Measurements from ENCODE around the gene AIM2.
"Not testable (repeated sequence)": the region's sequence is repeated elsewhere in the genome, so short reads cannot be mapped to it uniquely, and the experiment has no call there.

The AIM2 gene

GRCh38 chr1:159079525-159079924 lies 3.0 kb upstream of the AIM2 start:
- DNase-seq (ENCODE audit: low read depth in 3 of 3) = no peak

GRCh38 chr1:159077120-159077961 lies 775 bp upstream of the AIM2 start:
- peak; percentile 93 to 97 (median 97) for DNase-seq (ENCODE audit: low read depth in 3 of 3)

DNA sequence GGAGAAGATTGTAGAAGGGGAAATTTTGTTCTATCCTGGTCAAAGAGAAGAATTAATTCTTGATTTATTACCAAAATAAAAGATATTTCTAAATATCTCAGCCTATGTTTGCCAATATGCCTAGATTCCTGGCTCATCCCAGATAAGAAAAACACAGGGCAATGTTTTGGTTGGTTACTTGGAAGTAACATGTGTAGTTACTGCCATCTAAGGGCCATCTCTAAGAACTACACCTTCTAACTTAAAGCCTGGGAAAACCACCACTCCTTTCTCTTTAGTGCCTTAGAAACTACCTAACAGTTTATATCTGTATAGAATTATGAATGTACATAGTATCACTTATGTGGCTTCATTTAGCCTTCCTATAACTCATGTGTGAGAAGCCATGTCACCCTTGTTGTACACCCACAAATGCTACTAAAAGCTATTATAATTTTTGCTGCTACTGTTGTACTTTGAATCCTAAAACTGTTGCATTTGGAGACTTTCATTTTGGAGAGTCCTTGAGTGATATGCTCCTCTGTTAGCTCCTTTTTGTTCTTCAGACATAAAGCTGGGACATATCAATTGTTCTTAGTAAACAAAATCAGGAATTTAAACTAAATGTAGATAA lies 4.5 kb downstream of the AIM2 start:
- no peak for DNase-seq (ENCODE audit: low read depth in 3 of 3)

GRCh38 chr1:159068886-159069285 lies 7.7 kb downstream of the AIM2 start:
- no peak for DNase-seq (ENCODE audit: low read depth in 3 of 3)

GRCh38 chr1:159067699-159068621 lies 8.6 kb downstream of the AIM2 start:
- no peak for DNase-seq (ENCODE audit: low read depth in 3 of 3)

DNA sequence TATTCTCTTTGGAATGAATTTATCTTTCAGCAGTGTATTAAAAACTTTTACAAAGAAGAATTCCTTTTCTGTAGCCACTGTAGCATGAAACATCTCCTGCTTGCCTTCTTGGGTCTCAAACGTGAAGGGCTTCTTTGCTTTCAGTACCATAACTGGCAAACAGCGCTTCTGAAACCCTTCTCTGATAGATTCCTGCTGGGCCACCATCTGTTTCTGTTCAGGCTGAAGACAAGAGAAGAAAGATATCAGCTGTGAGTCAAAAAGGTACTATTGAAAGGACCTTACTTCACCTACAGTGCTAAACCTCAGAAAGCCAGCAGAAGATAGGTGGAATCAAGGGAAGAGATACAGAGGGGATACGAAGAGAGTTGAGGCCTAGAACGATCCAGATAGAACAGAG lies 10.5 kb downstream of the AIM2 start:
- no peak for DNase-seq (ENCODE audit: low read depth in 3 of 3)

- DNase-seq (ENCODE audit: low read depth in 3 of 3) = no peak
Measured at GRCh38 chr1:159065106-159065505, 11.5 kb downstream of the AIM2 start.

GRCh38 chr1:159058751-159059150 lies 17.8 kb downstream of the AIM2 start:
- DNase-seq (ENCODE audit: low read depth in 3 of 3) = no peak

DNA sequence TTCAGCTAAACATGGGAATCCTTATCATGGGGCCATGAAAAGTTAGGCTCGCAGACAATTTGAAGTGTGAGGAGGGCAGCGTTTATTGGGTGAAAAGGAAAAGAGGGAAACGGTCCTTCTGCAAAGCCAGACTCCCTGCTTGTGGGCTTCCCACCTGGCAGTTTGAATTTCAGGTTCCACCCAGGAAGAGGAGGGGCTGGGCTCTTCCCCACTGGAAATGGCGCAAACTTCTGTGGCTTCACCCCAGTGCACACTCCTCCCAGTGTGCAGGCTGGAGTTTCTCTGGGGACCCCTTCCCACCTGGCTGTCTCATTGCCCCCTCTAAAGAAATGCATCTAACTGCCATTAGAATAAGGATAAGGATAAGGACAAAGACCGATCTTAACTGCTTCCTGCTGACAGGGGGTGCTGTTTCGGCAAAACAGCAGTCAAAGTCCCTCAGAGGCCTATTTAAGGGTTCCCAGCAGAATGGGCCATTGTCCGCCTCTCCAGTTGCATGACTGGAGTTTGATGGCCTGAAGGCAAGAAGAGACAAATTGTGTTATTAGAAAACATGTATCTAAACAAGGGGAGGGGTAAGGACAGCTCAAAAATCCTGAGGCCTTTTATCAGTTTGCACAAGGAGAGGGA lies 20.4 kb downstream of the AIM2 start:
- DNase-seq (ENCODE audit: low read depth in 3 of 3) = no peak

- no peak for DNase-seq (ENCODE audit: low read depth in 3 of 3)
Measured at GRCh38 chr1:159055181-159055641, 21.4 kb downstream of the AIM2 start.

- no peak for DNase-seq (ENCODE audit: low read depth in 3 of 3)
Measured at GRCh38 chr1:159054427-159054826, 22.1 kb downstream of the AIM2 start.

- no peak for DNase-seq (ENCODE audit: low read depth in 3 of 3)
Measured at GRCh38 chr1:159051436-159051835, 25.1 kb downstream of the AIM2 start.

DNA sequence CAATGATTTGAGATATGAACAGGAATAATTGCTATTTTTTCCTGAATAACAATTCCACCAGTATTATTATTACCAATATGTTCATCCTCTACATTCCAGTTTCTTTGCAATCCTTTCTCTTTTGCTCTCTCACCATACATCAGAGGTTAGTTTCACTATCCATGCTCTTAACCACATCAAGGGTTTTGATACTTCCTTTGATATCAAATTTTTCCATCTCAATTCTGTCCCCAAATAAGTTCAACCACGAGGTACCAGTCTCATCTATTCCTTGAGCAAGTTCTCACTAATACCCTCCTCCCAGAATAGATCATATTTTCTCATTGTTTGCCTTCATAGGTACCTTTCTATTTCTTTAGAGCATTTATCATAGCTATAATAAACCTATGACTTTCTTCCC lies 30.1 kb downstream of the AIM2 start:
- not testable (repeated sequence) for DNase-seq (ENCODE audit: low read depth in 3 of 3)

DNA sequence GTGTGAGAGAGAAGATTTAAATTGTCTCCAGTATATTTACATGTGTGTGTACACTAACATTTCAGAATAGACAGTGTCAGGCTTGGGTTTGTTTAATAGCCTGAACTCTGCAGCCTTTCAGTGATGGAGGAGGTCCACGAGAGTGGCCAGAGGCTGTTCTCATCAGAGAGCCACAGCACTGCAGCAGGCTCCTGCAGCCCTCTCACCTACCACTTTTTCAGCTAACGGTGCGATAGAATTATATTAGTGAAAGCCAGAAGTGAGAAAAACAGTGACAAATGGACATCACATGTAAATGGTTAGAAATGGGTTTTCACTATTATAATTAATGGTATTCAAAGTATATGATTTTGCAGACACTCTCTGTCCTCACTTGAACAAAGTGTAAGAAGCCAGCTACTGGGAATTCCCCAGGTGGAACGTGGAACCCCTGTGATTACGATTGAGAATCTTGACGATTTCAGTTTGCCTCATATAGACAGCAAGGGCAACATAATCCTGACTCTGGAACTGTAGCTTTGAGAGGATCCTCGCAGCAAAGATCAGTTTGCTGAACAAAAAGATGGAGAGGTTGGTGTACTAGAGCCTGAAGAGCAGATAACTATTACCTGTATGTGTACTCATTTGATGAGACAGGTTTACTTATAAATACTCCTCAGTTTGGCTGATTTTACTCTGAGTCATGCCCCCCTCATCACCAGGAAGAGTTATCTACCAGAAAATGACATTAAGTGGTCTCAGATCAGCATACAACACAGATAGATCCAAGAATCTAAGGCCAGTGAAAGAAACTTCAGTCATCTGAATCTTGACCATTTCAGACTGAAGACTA lies 35.5 kb downstream of the AIM2 start:
- no peak for DNase-seq (ENCODE audit: low read depth in 3 of 3)

GRCh38 chr1:159040206-159040605 lies 36.4 kb downstream of the AIM2 start:
- no peak for DNase-seq (ENCODE audit: low read depth in 3 of 3)

- no peak for DNase-seq (ENCODE audit: low read depth in 3 of 3)
Measured at GRCh38 chr1:159030877-159031447, 45.6 kb downstream of the AIM2 start.

- DNase-seq (ENCODE audit: low read depth in 3 of 3) = no peak
Measured at GRCh38 chr1:159030311-159030710, 46.3 kb downstream of the AIM2 start.

DNA sequence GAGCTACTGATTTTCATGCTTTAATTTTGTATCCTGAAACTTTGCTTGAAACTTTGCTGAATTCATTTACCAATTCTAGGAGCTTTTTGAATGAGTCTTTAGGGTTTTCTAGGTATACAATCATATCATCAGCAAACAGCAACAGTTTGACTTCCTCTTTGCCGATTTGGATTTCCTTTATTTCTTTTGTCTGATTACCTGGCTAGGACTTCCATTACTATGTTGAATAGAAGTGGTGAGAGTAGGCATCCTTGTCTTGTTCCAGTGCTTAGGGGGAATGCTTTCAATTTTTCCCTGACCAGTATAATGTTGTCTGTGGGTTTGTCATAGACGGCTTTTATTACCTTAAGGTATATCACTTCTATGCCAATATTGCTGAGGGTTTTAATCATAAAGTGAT lies 49.7 kb downstream of the AIM2 start:
- DNase-seq (ENCODE audit: low read depth in 3 of 3) = not testable (repeated sequence)

DNA sequence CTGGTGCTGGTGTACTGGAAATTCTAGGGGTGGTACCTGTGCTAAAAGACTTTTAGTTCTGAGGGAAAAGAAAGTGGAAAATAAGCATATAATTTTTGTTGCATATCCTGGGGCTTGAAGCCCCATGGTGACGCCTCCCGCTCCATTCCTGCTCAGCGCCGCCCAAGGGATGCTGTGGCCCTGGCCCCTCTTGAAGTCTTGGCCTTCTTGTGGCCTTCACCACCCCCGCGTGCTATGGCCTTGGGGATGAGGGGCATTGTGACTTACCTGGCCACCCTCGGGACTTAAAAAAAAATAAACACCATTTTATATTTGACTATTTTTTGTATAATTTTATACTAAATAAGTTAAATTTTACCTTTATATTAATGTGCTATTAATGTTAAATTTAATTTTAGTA lies 51.5 kb downstream of the AIM2 start:
- no peak for DNase-seq (ENCODE audit: low read depth in 3 of 3)

- DNase-seq (ENCODE audit: low read depth in 3 of 3) = no peak
Measured at GRCh38 chr1:159023723-159024122, 52.8 kb downstream of the AIM2 start.

Measured in stimulated activated CD4-positive, alpha-beta T cell treated with anti-CD3 and anti-CD28 coated beads, TNF-alpha, amount 100 ng/mL, for 48 hours (primary cell).